ENCODE data around the gene UFSP2.

Gene UFSP2

DNA sequence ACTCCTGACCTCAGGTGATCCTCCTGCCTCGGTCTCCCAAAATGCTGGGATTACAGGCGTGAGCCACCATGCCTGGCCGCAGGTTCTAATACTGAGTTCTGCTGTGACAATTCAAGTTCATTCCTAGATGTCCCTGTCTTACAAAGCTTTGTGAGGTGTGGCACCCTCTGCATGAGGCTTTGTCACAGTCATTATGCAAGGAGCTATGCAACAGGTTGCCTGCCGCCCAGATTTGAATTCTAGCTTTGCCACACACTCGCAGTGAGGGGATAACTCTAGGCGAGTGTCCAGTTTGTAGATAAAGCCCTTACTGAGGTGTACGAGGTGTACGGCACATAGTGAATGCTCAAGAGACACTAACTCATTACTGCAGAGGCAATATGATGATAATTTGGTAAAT lies 42.2 kb upstream of the UFSP2 start:
- DNase-seq (ENCODE audit: low read depth, low spot score) = no peak
- Histone ChIP-seq H3K9me3 (ENCODE audit: low read depth, low read length) (no peaks in the 10 kb centered on the region), H3K27ac (no peak overlapping the region), H3K9ac (ENCODE audit: insufficient read length) (no peak overlapping the region), H3K4me3 (no peak overlapping the region), H3K36me3 (ENCODE audit: insufficient read depth, low read length) (no peaks in the 10 kb centered on the region)
- TF ChIP-seq FOXP2 (optimal IDR thresholded peaks at IDR 0.05; ENCODE audit: control extremely low read depth, extremely low read length, insufficient read depth) = no peak
- TF ChIP-seq POLR2AphosphoS5 (IDR thresholded peaks at IDR 0.05; ENCODE audit: borderline replicate concordance, low read depth, low read length) = no peak
- no peak for TF ChIP-seq EZH2 (IDR thresholded peaks at IDR 0.05)

DNA sequence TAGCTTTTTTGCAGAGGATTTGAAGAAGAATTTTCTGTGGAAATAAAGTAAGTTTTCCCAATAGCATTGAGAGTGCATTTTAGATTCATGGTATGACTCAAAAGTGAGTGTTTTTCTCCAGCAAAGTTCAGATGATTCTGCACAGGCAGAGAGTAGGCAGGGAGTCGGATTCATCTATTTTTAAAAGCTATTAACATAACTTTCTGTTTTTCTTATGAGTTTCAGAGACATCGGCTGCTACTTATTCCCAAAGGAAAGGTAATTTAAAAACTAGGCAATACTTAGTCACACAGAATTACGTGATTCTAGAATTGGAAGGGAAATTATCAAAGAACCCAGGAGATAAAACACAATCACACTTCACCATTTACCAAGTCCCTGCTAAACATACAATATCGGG lies 41.3 kb upstream of the UFSP2 start:
- no peak for DNase-seq (ENCODE audit: low read depth, low spot score)

DNA sequence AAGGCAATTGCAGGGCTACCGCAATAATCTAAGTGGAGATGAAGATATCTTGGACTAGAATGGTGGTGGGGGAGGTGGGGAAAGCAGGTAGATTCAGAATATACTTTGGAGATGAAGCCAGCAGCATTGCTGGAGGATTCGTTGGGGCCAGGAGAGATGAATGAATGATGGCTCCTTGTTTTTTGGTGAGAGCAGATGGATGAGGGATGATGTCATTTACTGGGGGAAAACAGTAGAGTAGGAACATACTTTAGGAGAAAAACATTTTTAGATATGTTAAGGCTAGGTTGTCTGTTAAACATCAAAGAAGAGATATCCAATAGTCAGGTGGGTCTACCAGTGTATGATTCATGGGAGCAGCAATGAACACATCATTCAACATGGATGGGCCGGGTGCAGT lies 39.9 kb upstream of the UFSP2 start:
- Histone ChIP-seq H3K4me3 (no peak overlapping the region), H3K36me3 (ENCODE audit: insufficient read depth, low read length) (no peaks in the 10 kb centered on the region), H3K9ac (ENCODE audit: insufficient read length) (no peak overlapping the region), H3K27ac (no peak overlapping the region), H3K9me3 (ENCODE audit: low read depth, low read length) (no peaks in the 10 kb centered on the region)
- no peak for DNase-seq (ENCODE audit: low read depth, low spot score)
- TF ChIP-seq FOXP2 (optimal IDR thresholded peaks at IDR 0.05; ENCODE audit: control extremely low read depth, extremely low read length, insufficient read depth) = no peak
- no peak for TF ChIP-seq POLR2AphosphoS5 (IDR thresholded peaks at IDR 0.05; ENCODE audit: borderline replicate concordance, low read depth, low read length)
- TF ChIP-seq EZH2 (IDR thresholded peaks at IDR 0.05) = no peak

More for the DNA sequence above, 41.3 kb upstream of the UFSP2 start:
- Histone ChIP-seq H3K9me3 (ENCODE audit: low read depth, low read length) (no peaks in the 10 kb centered on the region), H3K36me3 (ENCODE audit: insufficient read depth, low read length) (no peaks in the 10 kb centered on the region), H3K4me3 (no peak overlapping the region), H3K9ac (ENCODE audit: insufficient read length) (no peak overlapping the region), H3K27ac (no peak overlapping the region)
- no peak for TF ChIP-seq FOXP2 (optimal IDR thresholded peaks at IDR 0.05; ENCODE audit: control extremely low read depth, extremely low read length, insufficient read depth)
- no peak for TF ChIP-seq POLR2AphosphoS5 (IDR thresholded peaks at IDR 0.05; ENCODE audit: borderline replicate concordance, low read depth, low read length)
- TF ChIP-seq EZH2 (IDR thresholded peaks at IDR 0.05) = no peak

DNA sequence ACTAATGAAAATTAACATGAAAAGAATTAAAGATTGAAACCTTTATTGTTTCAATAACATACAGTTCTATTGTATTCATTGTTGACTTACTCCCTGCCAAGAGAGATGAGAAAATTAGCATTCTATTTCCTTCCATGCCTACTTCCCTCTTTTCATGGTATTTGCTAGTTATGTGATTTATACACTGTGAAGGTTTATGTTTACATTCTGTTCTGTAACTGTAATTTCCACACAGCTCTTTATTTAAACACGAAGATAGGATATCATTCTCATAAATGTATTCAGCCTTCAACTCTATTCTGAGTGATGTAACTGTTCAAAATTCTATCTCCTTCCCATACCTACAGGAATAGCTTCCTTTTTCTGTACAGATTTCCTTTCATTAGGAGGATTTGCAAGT lies 39.1 kb upstream of the UFSP2 start:
- H3K9me3 ChIP-seq (ENCODE audit: low read depth, low read length) = no peaks in the 10 kb centered on the region
- no peaks in the 10 kb centered on the region for H3K36me3 ChIP-seq (ENCODE audit: insufficient read depth, low read length)
- no peak overlapping the region for H3K9ac ChIP-seq (ENCODE audit: insufficient read length)
- H3K27ac ChIP-seq = no peak overlapping the region
- no peak for DNase-seq (ENCODE audit: low read depth, low spot score)
- H3K4me3 ChIP-seq = no peak overlapping the region
- no peak for TF ChIP-seq EZH2 (IDR thresholded peaks at IDR 0.05)
- no peak for TF ChIP-seq POLR2AphosphoS5 (IDR thresholded peaks at IDR 0.05; ENCODE audit: borderline replicate concordance, low read depth, low read length)
- no peak for TF ChIP-seq FOXP2 (optimal IDR thresholded peaks at IDR 0.05; ENCODE audit: control extremely low read depth, extremely low read length, insufficient read depth)

DNA sequence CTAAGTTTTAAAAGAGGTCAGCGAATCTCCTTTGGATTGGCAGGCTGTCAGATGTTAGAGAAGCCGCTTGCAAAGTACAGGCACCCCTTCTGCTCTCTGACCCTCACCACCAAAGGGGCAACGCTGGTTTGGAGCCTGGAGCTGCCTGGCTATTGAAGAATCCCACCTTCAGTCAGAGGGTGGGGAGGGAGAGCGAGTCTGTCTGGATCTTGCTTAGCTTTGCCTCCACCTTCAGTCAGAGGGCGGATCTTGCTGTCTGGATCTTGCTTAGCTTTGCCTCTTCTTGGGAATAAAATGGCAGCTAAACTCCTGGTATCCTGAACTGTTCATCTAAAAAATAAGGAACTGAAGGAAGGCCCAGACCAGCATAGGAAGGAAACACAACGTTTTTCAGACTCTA lies 38.4 kb upstream of the UFSP2 start:
- Histone ChIP-seq H3K27ac (no peak overlapping the region), H3K9ac (ENCODE audit: insufficient read length) (no peak overlapping the region), H3K9me3 (ENCODE audit: low read depth, low read length) (no peaks in the 10 kb centered on the region), H3K4me3 (no peak overlapping the region), H3K36me3 (ENCODE audit: insufficient read depth, low read length) (no peaks in the 10 kb centered on the region)
- no peak for DNase-seq (ENCODE audit: low read depth, low spot score)
- no peak for TF ChIP-seq FOXP2 (optimal IDR thresholded peaks at IDR 0.05; ENCODE audit: control extremely low read depth, extremely low read length, insufficient read depth)
- TF ChIP-seq POLR2AphosphoS5 (IDR thresholded peaks at IDR 0.05; ENCODE audit: borderline replicate concordance, low read depth, low read length) = no peak
- no peak for TF ChIP-seq EZH2 (IDR thresholded peaks at IDR 0.05)

DNA sequence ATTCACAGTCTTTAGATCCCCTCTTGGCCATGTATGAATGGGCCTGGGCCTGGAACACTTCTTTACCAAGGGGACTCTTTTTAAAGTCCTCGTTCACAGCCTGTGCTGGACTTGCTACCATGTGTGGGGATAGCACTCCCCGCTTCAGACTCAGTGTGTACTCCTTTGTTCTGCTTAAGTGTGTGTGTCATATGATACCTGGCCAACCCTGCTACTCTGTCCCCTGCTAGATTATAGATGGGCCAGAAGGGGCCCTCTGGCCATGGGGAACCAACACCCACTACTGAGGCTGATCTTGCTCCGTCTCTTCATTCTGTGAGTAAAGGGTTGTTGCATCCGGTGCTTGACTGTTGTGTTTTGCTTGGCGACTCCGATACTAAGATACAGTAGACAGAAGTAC lies 37.8 kb upstream of the UFSP2 start:
- H3K9ac ChIP-seq (ENCODE audit: insufficient read length) = no peak overlapping the region
- no peaks in the 10 kb centered on the region for H3K36me3 ChIP-seq (ENCODE audit: insufficient read depth, low read length)
- H3K4me3 ChIP-seq = no peak overlapping the region
- no peaks in the 10 kb centered on the region for H3K9me3 ChIP-seq (ENCODE audit: low read depth, low read length)
- no peak for DNase-seq (ENCODE audit: low read depth, low spot score)
- TF ChIP-seq EZH2 (IDR thresholded peaks at IDR 0.05) (no peak), POLR2AphosphoS5 (IDR thresholded peaks at IDR 0.05; ENCODE audit: borderline replicate concordance, low read depth, low read length) (no peak), FOXP2 (optimal IDR thresholded peaks at IDR 0.05; ENCODE audit: control extremely low read depth, extremely low read length, insufficient read depth) (no peak)
- no peak overlapping the region for H3K27ac ChIP-seq

DNA sequence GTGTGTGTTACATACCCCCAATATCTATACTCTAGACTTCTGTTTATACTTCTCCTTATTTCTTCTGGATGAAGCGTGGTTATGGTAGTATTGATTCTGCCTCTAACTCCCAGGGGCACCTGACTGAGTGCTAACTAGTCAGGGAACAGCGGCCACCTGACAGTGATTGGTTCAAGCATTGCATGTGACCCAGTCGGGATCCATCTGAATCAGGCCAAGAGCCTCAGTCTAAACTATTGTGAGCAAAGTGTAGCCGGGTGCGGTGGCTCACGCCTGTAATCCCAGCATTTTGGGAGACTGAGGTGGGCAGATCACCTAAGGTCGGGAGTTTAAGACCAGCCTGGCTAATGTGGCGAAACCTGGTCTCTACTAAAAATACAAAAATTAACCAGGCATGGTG lies 35.8 kb upstream of the UFSP2 start:
- no peaks in the 10 kb centered on the region for H3K9me3 ChIP-seq (ENCODE audit: low read depth, low read length)
- H3K4me3 ChIP-seq = no peak overlapping the region
- H3K36me3 ChIP-seq (ENCODE audit: insufficient read depth, low read length) = no peaks in the 10 kb centered on the region
- TF ChIP-seq EZH2 (IDR thresholded peaks at IDR 0.05) (no peak), POLR2AphosphoS5 (IDR thresholded peaks at IDR 0.05; ENCODE audit: borderline replicate concordance, low read depth, low read length) (no peak), FOXP2 (optimal IDR thresholded peaks at IDR 0.05; ENCODE audit: control extremely low read depth, extremely low read length, insufficient read depth) (no peak)
- DNase-seq (ENCODE audit: low read depth, low spot score) = no peak
- no peak overlapping the region for H3K27ac ChIP-seq
- no peak overlapping the region for H3K9ac ChIP-seq (ENCODE audit: insufficient read length)

DNA sequence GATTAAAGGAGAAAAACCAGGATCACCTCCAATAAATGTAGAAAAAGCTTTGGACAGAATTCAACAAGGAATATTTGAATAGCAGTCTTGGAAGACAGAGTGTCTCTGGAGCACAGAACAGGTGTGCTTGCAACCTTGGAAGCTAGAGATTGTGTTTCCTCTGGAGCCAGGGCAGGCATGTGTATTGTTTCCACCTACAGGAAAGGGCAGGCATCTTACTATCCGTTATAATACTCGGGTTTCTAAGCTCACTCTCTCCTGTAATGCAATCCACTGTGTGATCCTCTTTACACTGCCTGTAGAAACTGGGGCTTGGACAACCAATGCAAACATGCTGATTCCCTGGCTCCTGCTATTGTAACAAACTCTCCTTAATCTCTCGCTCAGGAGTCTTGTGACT lies 31.4 kb upstream of the UFSP2 start:
- Histone ChIP-seq H3K9me3 (ENCODE audit: low read depth, low read length) (no peaks in the 10 kb centered on the region), H3K4me3 (no peak overlapping the region), H3K9ac (ENCODE audit: insufficient read length) (no peak overlapping the region), H3K36me3 (ENCODE audit: insufficient read depth, low read length) (no peaks in the 10 kb centered on the region), H3K27ac (no peak overlapping the region)
- DNase-seq (ENCODE audit: low read depth, low spot score) = no peak
- TF ChIP-seq FOXP2 (optimal IDR thresholded peaks at IDR 0.05; ENCODE audit: control extremely low read depth, extremely low read length, insufficient read depth) (no peak), POLR2AphosphoS5 (IDR thresholded peaks at IDR 0.05; ENCODE audit: borderline replicate concordance, low read depth, low read length) (no peak), EZH2 (IDR thresholded peaks at IDR 0.05) (no peak)

DNA sequence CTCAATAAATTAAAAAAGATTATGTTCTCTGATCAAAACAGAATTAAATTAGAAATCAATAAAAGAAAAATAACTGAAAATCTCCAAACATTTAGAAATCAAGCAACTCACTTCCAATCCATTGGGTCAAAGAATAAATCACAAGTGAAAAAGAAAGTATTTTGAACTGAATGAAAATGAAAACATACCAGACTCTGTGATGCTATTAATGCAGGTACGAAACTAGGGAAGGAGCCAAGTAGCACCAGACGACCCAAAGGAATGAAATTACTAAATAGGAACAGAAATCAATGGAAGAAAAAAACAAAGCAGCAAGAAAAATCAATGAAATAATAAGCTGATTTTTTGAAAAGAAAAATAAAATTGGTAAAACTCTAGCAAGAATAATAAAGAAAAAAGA lies 30.4 kb upstream of the UFSP2 start:
- H3K9ac ChIP-seq (ENCODE audit: insufficient read length) = no peak overlapping the region
- TF ChIP-seq EZH2 (IDR thresholded peaks at IDR 0.05) (no peak), FOXP2 (optimal IDR thresholded peaks at IDR 0.05; ENCODE audit: control extremely low read depth, extremely low read length, insufficient read depth) (no peak)
- H3K36me3 ChIP-seq (ENCODE audit: insufficient read depth, low read length) = no peaks in the 10 kb centered on the region

More for the DNA sequence above, 30.4 kb upstream of the UFSP2 start:
- DNase-seq (ENCODE audit: low read depth, low spot score) = no peak
- H3K4me3 ChIP-seq = no peak overlapping the region
- no peaks in the 10 kb centered on the region for H3K9me3 ChIP-seq (ENCODE audit: low read depth, low read length)
- H3K27ac ChIP-seq = no peak overlapping the region
